GM20000 (cell line): ENCODE data around the gene RAD18.

Experiments used
- DNase-seq: peaks from one replicate; pipeline ENCODE4 v3.0.0; 2012; ENCODE audit warnings: low spot score
- CTCF ChIP-seq: IDR thresholded peaks from 2 replicates; pipeline ENCODE4 v1.5.1; 2012; ENCODE audit warnings: mild to moderate bottlenecking, control low read depth; ENCODE audit errors: extremely low read depth, missing control alignments

The RAD18 gene

GRCh38 chr3:8900869-8901268 lies 62.4 kb downstream of the RAD18 start:
- DNase-seq: no peak
- no peak for TF ChIP-seq CTCF

DNA sequence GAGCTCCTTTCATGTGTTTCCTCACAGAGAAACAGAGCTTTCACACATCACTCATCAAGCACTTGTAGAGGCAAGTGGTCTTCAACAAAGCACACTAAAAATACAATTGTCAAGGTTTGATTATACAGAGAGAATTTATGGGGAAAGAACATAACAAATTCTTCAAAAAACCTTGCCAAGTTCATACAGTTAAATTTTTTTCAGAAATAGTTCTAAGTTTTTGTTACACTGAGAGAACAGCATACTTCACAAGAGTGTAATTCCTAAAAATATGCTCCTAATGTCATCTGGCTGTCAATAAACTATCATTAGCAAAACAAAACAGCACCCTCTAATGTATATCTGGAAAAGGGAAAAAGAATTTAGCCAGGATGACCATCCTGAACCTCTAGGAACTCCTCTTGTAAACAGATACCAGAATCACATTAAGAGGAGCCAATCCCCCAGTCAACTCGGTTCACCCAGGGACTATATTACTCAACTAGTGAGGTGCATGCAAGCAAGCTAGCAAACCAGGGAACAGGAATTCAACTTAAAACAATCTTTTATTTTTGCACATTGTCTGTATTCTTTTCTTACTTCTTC lies 63.3 kb downstream of the RAD18 start:
- DNase-seq: no peak
- no peak for TF ChIP-seq CTCF

DNA sequence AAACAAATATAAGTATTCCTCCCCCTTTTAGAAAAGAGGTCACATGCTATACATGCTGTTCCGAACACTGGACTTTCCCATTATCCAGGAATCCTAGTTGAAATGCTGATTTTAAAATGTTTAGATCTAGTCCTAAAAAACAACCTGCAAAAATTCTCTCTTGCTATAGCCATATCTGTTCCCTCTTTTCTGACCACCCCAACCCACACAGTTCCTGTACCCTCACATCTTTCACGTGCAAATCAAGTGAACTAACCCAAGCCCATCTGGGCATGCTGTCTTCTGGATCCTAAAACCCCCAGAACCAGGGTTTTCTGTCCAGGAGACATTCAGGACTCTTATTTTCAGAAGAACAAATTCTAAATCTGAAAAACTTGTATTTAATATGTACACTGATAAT lies 67.4 kb downstream of the RAD18 start:
- TF ChIP-seq CTCF: no peak
- DNase-seq: no peak

GRCh38 chr3:8893001-8893400 lies 70.3 kb downstream of the RAD18 start:
- DNase-seq: no peak
- TF ChIP-seq CTCF: no peak

- no peak for TF ChIP-seq CTCF
- DNase-seq: no peak
These were observed 71.5 kb downstream of the RAD18 start for GRCh38 chr3:8891774-8892173.

DNA sequence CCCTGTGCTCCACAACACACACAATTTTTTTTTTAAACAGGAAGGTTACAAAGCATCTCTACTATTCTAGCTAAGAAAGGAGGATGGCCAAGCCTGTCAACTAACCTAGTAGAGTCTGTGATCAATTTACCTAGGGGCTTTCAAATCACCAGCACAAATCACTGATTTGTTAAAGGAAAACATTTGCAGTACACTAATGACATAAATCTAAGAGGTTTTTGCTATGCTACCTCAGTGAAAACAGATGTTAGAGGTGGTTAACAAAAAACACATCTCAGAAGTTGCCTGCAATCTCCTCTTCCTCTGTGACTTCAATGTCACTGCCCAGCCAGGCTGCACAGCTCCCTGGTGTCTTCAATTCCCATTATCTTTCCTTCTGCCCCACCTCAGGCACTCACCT lies 72.0 kb downstream of the RAD18 start:
- DNase-seq: no peak
- TF ChIP-seq CTCF: no peak

DNA sequence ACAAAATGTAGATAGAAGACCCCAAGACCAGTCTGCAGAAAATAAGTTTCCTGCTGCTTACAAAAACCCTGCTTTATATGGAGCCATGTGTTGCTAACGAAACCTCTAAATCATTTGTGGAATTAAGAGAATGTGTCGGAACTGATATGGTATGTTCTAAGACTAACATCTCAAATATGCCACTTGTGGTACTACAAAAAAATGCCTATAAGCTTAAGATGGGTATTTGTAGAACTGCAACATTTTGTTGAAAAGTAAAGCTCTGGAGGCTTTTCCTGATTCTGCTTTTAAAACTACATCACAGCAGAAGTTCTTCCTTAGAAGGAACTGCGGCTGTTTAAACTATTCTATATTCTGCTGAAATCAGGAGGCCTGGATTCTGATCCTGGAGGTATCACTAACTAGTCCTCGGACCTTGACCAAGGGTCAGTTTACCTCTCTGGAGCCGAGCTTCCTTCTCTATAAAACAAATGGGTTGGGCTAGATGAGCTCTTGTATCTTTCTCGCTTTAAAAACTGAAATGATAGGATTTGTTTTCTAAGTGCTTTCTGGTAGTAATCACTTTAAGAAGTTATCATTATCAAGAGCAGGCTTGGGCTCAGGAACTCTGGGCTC lies 74.9 kb downstream of the RAD18 start:
- no peak for TF ChIP-seq CTCF
- no peak for DNase-seq
